ENCODE measurements around the gene FARSA.

DNA sequence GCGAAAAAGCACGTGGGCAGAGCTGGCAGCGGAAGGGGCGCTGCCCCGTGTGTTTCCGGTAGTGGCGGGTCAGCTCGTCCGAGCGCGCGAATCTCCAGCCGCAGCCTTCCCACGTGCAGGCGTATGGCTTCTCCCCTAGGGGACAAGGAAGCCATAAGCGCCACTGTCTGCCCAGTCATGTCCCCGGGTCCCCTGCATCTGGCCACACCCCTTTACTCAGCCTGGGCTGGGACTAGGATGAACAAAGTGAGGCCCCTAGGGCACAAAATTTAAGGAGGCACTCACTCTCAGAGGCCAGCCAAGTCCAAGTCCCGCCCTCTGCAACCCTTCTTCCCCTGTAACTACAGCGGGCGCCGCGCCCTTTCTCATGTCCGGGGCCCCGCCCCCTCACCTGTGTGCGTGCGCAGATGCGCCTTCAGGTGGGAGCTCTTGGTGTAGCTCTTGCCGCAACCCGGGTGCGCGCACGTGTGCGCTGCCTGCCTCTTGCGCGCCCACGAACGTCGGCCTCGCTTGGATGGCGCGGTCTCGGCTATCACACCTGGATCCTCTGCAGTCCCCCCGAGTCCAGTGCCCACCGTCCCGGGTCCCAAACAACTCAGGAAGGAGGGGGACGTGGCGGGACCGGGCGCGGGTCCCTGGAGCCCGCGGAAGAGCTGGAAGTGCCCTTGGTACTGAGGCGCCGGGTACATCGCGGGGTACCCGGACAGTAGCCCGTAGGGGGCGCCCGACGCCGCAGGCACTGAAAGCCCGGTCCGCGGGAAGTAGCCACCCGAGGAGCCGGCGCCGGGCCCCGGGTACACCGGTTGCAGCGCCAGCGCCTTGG is 48.4 kb downstream of the FARSA start:
- TF ChIP-seq POLR2A (IDR thresholded peaks at IDR 0.05; ENCODE audit: low read length) (peak; percentile 78), GATA1 (IDR thresholded peaks at IDR 0.05; ENCODE audit: low read depth, low read length) (no peak)

Measured in erythroblast (primary cell).